T-helper 2 cell treated with Interferon-gamma antibody and Interleukin-4, amounts not matched to agents 5 μg/mL and 100 μg/mL, for 36 hours (primary cell): ENCODE results near the gene BSND.

ENCODE experiments used
- DNase-seq: peaks from one replicate; pipeline ENCODE4 v3.0.0; 2021; ENCODE audit warnings: low spot score
- H3K27ac Mint-ChIP-seq: one replicate; pipeline ENCODE4 v1.8.0; 2021; ENCODE audit warnings: mild to moderate bottlenecking, mixed read lengths
- H3K27me3 Mint-ChIP-seq: one replicate; pipeline ENCODE4 v1.8.0; 2021; ENCODE audit warnings: low read depth, mixed read lengths
- H3K36me3 Mint-ChIP-seq: one replicate; pipeline ENCODE4 v1.8.0; 2021; ENCODE audit warnings: low read depth, mixed read lengths
- H3K4me1 Mint-ChIP-seq: one replicate; pipeline ENCODE4 v1.8.0; 2021; ENCODE audit warnings: low read depth, mixed read lengths
- H3K4me3 Mint-ChIP-seq: one replicate; pipeline ENCODE4 v1.8.0; 2022; ENCODE audit warnings: mild to moderate bottlenecking, moderate library complexity, mixed read lengths
- H3K9me3 Mint-ChIP-seq: one replicate; pipeline ENCODE4 v1.8.0; 2021; ENCODE audit warnings: mixed read lengths

The BSND gene

GRCh38 chr1:54991939-54992338, 6.8 kb upstream of the BSND start:
- no peak for DNase-seq
- Mint-ChIP-seq H3K27me3 (peaks cover 22% of the 10 kb centered on the region), H3K36me3 (no peaks in the 10 kb centered on the region), H3K4me3 (no peak overlapping the region), H3K4me1 (peaks cover 18% of the 10 kb centered on the region), H3K27ac (no peak overlapping the region), H3K9me3 (peaks cover 5% of the 10 kb centered on the region)

GRCh38 chr1:54993140-54993539, 5.6 kb upstream of the BSND start:
- Mint-ChIP-seq H3K27me3 (peaks cover 31% of the 10 kb centered on the region), H3K9me3 (peaks cover 5% of the 10 kb centered on the region), H3K4me3 (no peak overlapping the region), H3K27ac (no peak overlapping the region), H3K36me3 (no peaks in the 10 kb centered on the region), H3K4me1 (peaks cover 18% of the 10 kb centered on the region)
- DNase-seq: no peak

GRCh38 chr1:54994355-54994990, 4.3 kb upstream of the BSND start:
- DNase-seq: no peak
- no peak overlapping the region for H3K4me3 Mint-ChIP-seq
- H3K27ac Mint-ChIP-seq: no peak overlapping the region
- peaks cover 18% of the 10 kb centered on the region for H3K4me1 Mint-ChIP-seq
- H3K36me3 Mint-ChIP-seq: no peaks in the 10 kb centered on the region
- peaks cover 36% of the 10 kb centered on the region for H3K27me3 Mint-ChIP-seq
- H3K9me3 Mint-ChIP-seq: peaks cover 5% of the 10 kb centered on the region

- H3K9me3 Mint-ChIP-seq: peaks cover 5% of the 10 kb centered on the region
- H3K36me3 Mint-ChIP-seq: no peaks in the 10 kb centered on the region
- peaks cover 37% of the 10 kb centered on the region for H3K27me3 Mint-ChIP-seq
- peaks cover 18% of the 10 kb centered on the region for H3K4me1 Mint-ChIP-seq
- H3K27ac Mint-ChIP-seq: peak overlapping the region; percentile 24
- DNase-seq: no peak
- H3K4me3 Mint-ChIP-seq: peak overlapping the region; percentile 69
Observed at GRCh38 chr1:54995013-54995760, 3.5 kb upstream of the BSND start.

- peaks cover 39% of the 10 kb centered on the region for H3K27me3 Mint-ChIP-seq
- H3K4me1 Mint-ChIP-seq: peaks cover 18% of the 10 kb centered on the region
- DNase-seq: no peak
- H3K27ac Mint-ChIP-seq: peak overlapping the region; percentile 77
- peak overlapping the region; percentile 69 for H3K4me3 Mint-ChIP-seq
- H3K36me3 Mint-ChIP-seq: no peaks in the 10 kb centered on the region
- peaks cover 5% of the 10 kb centered on the region for H3K9me3 Mint-ChIP-seq
Observed at GRCh38 chr1:54995835-54996234, 2.9 kb upstream of the BSND start.

GRCh38 chr1:54996359-54996868, 2.3 kb upstream of the BSND start:
- Mint-ChIP-seq H3K9me3 (peaks cover 5% of the 10 kb centered on the region), H3K27ac (peak overlapping the region; percentile 77), H3K4me1 (peaks cover 18% of the 10 kb centered on the region), H3K27me3 (peaks cover 39% of the 10 kb centered on the region), H3K4me3 (peak overlapping the region; percentile 69), H3K36me3 (no peaks in the 10 kb centered on the region)
- peak; percentile 69 for DNase-seq

GRCh38 chr1:54996869-54997710, 1.6 kb upstream of the BSND start:
- H3K4me3 Mint-ChIP-seq: peak overlapping the region; percentile 69
- H3K9me3 Mint-ChIP-seq: peaks cover 5% of the 10 kb centered on the region
- peaks cover 18% of the 10 kb centered on the region for H3K4me1 Mint-ChIP-seq
- no peak overlapping the region for H3K27ac Mint-ChIP-seq
- DNase-seq: no peak
- peaks cover 39% of the 10 kb centered on the region for H3K27me3 Mint-ChIP-seq
- H3K36me3 Mint-ChIP-seq: no peaks in the 10 kb centered on the region

- Mint-ChIP-seq H3K4me1 (peaks cover 18% of the 10 kb centered on the region), H3K36me3 (no peaks in the 10 kb centered on the region), H3K9me3 (peaks cover 5% of the 10 kb centered on the region), H3K27ac (no peak overlapping the region), H3K4me3 (no peak overlapping the region), H3K27me3 (peaks cover 39% of the 10 kb centered on the region)
- no peak for DNase-seq
Observed at GRCh38 chr1:54997711-54997986, 1.1 kb upstream of the BSND start.

- no peaks in the 10 kb centered on the region for H3K36me3 Mint-ChIP-seq
- peaks cover 39% of the 10 kb centered on the region for H3K27me3 Mint-ChIP-seq
- DNase-seq: no peak
- no peak overlapping the region for H3K27ac Mint-ChIP-seq
- H3K4me1 Mint-ChIP-seq: peaks cover 18% of the 10 kb centered on the region
- no peak overlapping the region for H3K4me3 Mint-ChIP-seq
- H3K9me3 Mint-ChIP-seq: peaks cover 5% of the 10 kb centered on the region
Observed at GRCh38 chr1:54998100-54998499, 633 bp upstream of the BSND start.

GRCh38 chr1:55000110-55001085, 1.7 kb downstream of the BSND start:
- Mint-ChIP-seq H3K4me1 (peaks cover 12% of the 10 kb centered on the region), H3K27me3 (peaks cover 31% of the 10 kb centered on the region), H3K36me3 (no peaks in the 10 kb centered on the region), H3K27ac (no peak overlapping the region), H3K4me3 (no peak overlapping the region), H3K9me3 (peaks cover 5% of the 10 kb centered on the region)
- DNase-seq: no peak

GRCh38 chr1:55001311-55001710, 2.6 kb downstream of the BSND start:
- H3K27ac Mint-ChIP-seq: no peak overlapping the region
- no peaks in the 10 kb centered on the region for H3K36me3 Mint-ChIP-seq
- H3K4me1 Mint-ChIP-seq: peaks cover 3% of the 10 kb centered on the region
- H3K4me3 Mint-ChIP-seq: no peak overlapping the region
- no peak for DNase-seq
- H3K27me3 Mint-ChIP-seq: peaks cover 23% of the 10 kb centered on the region
- H3K9me3 Mint-ChIP-seq: peaks cover under 1% of the 10 kb centered on the region

- Mint-ChIP-seq H3K27ac (no peak overlapping the region), H3K36me3 (no peaks in the 10 kb centered on the region), H3K27me3 (peaks cover 11% of the 10 kb centered on the region), H3K4me1 (no peaks in the 10 kb centered on the region), H3K9me3 (no peaks in the 10 kb centered on the region), H3K4me3 (no peak overlapping the region)
- DNase-seq: no peak
Observed at GRCh38 chr1:55002686-55003085, 4.0 kb downstream of the BSND start.
